ENCODE results near the gene SF3A1. TPM values are rescaled to one million over a fixed set of nuclear protein-coding genes. Genes with fewer than 3 reads are reported as not detected.

Gene SF3A1
- total and polyA plus RNA-seq, 4 donors = 19.6 to 41.6 (median 23.9) TPM

DNA sequence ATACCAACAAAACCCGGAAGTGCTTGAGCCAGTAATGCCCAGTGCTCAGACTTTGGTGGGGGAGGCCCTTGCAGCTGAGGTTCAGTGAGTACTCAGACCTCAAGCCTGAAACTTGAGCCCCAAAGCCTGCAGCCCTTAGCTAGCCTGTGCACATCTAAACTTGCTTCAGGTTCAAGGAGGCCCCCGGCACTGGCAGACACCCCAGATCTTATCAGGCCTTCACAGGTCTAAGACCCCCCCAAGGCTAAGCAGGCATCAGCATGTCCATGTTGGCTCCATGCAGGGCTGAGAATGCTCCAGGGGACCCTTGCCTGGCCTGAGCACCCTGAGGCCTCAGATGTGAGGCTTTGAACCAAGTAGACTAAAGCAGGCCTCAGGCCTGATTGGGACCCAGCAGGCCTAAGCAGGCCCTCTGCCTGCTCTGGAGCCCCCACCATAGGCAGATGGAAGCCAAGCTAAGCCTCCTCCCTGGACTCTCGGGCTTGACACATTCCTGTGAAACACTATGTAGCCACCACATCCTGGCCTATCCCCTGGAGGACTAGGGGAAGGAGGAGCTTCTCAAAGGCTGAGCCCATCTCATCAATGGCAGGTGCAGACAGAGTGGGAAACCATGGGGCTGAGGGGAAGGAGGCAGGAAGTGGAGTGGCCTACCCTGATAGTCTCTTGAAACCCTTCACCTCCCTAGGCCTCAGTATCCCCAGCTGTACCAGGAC, 66.2 kb downstream of the SF3A1 start:
- DNase-seq (ENCODE audit: low spot score) = no peak
- TF ChIP-seq, protein P1, sequence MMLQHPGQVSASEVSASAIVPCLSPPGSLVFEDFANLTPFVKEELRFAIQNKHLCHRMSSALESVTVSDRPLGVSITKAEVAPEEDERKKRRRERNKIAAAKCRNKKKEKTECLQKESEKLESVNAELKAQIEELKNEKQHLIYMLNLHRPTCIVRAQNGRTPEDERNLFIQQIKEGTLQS (IDR thresholded peaks at IDR 0.05) = no peak
- TF ChIP-seq, protein P2, sequence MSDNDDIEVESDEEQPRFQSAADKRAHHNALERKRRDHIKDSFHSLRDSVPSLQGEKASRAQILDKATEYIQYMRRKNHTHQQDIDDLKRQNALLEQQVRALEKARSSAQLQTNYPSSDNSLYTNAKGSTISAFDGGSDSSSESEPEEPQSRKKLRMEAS (IDR thresholded peaks at IDR 0.05) = no peak
- TF ChIP-seq JUND (IDR thresholded peaks at IDR 0.05) = no peak
- TF ChIP-seq YY1 (IDR thresholded peaks at IDR 0.05) = no peak
- TF ChIP-seq, protein P3, sequence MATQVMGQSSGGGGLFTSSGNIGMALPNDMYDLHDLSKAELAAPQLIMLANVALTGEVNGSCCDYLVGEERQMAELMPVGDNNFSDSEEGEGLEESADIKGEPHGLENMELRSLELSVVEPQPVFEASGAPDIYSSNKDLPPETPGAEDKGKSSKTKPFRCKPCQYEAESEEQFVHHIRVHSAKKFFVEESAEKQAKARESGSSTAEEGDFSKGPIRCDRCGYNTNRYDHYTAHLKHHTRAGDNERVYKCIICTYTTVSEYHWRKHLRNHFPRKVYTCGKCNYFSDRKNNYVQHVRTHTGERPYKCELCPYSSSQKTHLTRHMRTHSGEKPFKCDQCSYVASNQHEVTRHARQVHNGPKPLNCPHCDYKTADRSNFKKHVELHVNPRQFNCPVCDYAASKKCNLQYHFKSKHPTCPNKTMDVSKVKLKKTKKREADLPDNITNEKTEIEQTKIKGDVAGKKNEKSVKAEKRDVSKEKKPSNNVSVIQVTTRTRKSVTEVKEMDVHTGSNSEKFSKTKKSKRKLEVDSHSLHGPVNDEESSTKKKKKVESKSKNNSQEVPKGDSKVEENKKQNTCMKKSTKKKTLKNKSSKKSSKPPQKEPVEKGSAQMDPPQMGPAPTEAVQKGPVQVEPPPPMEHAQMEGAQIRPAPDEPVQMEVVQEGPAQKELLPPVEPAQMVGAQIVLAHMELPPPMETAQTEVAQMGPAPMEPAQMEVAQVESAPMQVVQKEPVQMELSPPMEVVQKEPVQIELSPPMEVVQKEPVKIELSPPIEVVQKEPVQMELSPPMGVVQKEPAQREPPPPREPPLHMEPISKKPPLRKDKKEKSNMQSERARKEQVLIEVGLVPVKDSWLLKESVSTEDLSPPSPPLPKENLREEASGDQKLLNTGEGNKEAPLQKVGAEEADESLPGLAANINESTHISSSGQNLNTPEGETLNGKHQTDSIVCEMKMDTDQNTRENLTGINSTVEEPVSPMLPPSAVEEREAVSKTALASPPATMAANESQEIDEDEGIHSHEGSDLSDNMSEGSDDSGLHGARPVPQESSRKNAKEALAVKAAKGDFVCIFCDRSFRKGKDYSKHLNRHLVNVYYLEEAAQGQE (IDR thresholded peaks at IDR 0.05) = no peak
- no peak for TF ChIP-seq FOXA1 (IDR thresholded peaks at IDR 0.05)
- TF ChIP-seq, protein P4, sequence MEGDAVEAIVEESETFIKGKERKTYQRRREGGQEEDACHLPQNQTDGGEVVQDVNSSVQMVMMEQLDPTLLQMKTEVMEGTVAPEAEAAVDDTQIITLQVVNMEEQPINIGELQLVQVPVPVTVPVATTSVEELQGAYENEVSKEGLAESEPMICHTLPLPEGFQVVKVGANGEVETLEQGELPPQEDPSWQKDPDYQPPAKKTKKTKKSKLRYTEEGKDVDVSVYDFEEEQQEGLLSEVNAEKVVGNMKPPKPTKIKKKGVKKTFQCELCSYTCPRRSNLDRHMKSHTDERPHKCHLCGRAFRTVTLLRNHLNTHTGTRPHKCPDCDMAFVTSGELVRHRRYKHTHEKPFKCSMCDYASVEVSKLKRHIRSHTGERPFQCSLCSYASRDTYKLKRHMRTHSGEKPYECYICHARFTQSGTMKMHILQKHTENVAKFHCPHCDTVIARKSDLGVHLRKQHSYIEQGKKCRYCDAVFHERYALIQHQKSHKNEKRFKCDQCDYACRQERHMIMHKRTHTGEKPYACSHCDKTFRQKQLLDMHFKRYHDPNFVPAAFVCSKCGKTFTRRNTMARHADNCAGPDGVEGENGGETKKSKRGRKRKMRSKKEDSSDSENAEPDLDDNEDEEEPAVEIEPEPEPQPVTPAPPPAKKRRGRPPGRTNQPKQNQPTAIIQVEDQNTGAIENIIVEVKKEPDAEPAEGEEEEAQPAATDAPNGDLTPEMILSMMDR (IDR thresholded peaks at IDR 0.05; ENCODE audit: low read depth, low read length, missing input control) = no peak
- TF ChIP-seq HNF4G (IDR thresholded peaks at IDR 0.05) = no peak
- no peak for TF ChIP-seq RXRA (IDR thresholded peaks at IDR 0.05)
- no peak for TF ChIP-seq RAD21 (IDR thresholded peaks at IDR 0.05)
- no peak for TF ChIP-seq HNF4A (conservative IDR thresholded peaks at IDR 0.05)
- TF ChIP-seq SP1 (IDR thresholded peaks at IDR 0.05) = no peak
- TF ChIP-seq TAF1 (conservative IDR thresholded peaks at IDR 0.05) = no peak
- TF ChIP-seq EGR1 (IDR thresholded peaks at IDR 0.05; ENCODE audit: low read depth in 2 of 2) = no peak
- TF ChIP-seq, protein P5, sequence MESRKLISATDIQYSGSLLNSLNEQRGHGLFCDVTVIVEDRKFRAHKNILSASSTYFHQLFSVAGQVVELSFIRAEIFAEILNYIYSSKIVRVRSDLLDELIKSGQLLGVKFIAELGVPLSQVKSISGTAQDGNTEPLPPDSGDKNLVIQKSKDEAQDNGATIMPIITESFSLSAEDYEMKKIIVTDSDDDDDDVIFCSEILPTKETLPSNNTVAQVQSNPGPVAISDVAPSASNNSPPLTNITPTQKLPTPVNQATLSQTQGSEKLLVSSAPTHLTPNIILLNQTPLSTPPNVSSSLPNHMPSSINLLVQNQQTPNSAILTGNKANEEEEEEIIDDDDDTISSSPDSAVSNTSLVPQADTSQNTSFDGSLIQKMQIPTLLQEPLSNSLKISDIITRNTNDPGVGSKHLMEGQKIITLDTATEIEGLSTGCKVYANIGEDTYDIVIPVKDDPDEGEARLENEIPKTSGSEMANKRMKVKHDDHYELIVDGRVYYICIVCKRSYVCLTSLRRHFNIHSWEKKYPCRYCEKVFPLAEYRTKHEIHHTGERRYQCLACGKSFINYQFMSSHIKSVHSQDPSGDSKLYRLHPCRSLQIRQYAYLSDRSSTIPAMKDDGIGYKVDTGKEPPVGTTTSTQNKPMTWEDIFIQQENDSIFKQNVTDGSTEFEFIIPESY (IDR thresholded peaks at IDR 0.05) = no peak
- TF ChIP-seq NR2F2 (IDR thresholded peaks at IDR 0.05) = no peak
- no peak for TF ChIP-seq FOXA2 (IDR thresholded peaks at IDR 0.05)
- no peak overlapping the region for H3K9ac ChIP-seq (ENCODE audit: low read depth in 1 of 2, low read length in 2 of 2)
- H3K36me3 ChIP-seq (ENCODE audit: control insufficient read depth in 4 of 4, insufficient read depth in 3 of 4, low read depth in 1 of 4, low read length in 3 of 4) = peaks cover 7 to 28% (median 11%) of the 10 kb centered on the region in 4 donors
- peak overlapping the region; percentile 45 to 51 for H3K27ac ChIP-seq (ENCODE audit: low read depth in 1 of 2, low read length in 2 of 2)
- 63% methylated on average over 3 of the region's 3 CpGs for WGBS
- peaks cover 8 to 44% (median 33%) of the 10 kb centered on the region in 4 donors for H3K4me1 ChIP-seq (ENCODE audit: control insufficient read depth in 4 of 4, insufficient read depth in 4 of 4, low read length in 3 of 4)
- no peaks in the 10 kb centered on the region for H3K9me3 ChIP-seq (ENCODE audit: control insufficient read depth in 4 of 4, low read length in 3 of 4)
- H3K27me3 ChIP-seq (ENCODE audit: control insufficient read depth in 4 of 4, insufficient read depth in 4 of 4, low read length in 3 of 4) = no peaks in the 10 kb centered on the region
- no peak overlapping the region for H3K4me3 ChIP-seq (ENCODE audit: low read depth in 1 of 3, low read length in 3 of 3)

All from liver (tissue), 9 donors.